AG04450 (cell line): ENCODE measurements around the gene FSHR. TPM values are rescaled to one million over a fixed set of nuclear protein-coding genes. Genes with fewer than 3 reads are reported as not detected.

ENCODE experiments used
- CTCF ChIA-PET: fragments of 300-600, 350-600 bp; formaldehyde crosslinking; extraction: SDS; loops from one replicate; lab custom pipeline; 2022; ENCODE audit warnings: antibody characterized with exemption, inconsistent platforms; lab: Charles Lee
- POLR2A ChIA-PET: fragments of 350-600 bp; formaldehyde crosslinking; extraction: SDS; loops from one replicate; lab custom pipeline; 2021; ENCODE audit warnings: antibody characterized with exemption, inconsistent platforms; lab: Yijun Ruan, JAX
- DNase-seq: peaks from one replicate; pipeline ENCODE4 v3.0.0-alpha.2; 2011; ENCODE audit warnings: low read depth, low spot score
- H3K27ac ChIP-seq: one replicate; pipeline ENCODE4 v1.5.1; 2012; ENCODE audit warnings: low read depth, low read length, control low read depth
- H3K27me3 ChIP-seq: one replicate; pipeline ENCODE4 v1.6.0; 2012; ENCODE audit warnings: low read length; ENCODE audit not compliant: control insufficient read depth, insufficient read depth
- H3K4me3 ChIP-seq: 2 replicates; pipeline ENCODE4 v1.5.1; 2011; ENCODE audit warnings: mild to moderate bottlenecking, low read depth, low read length, control low read depth
- H3K9me3 ChIP-seq: 2 replicates; pipeline ENCODE4 v1.5.1; 2012; ENCODE audit warnings: low read length; ENCODE audit not compliant: control insufficient read depth, insufficient read depth
- CTCF ChIP-seq: IDR thresholded peaks from 2 replicates; pipeline ENCODE4 v1.5.1; 2011; ENCODE audit warnings: low read depth, low read length, control low read depth, inconsistent platforms
- polyA plus RNA-seq: library from polyadenylated mRNA; depleted of rRNA; stranded (reverse); fragments of >200 nt; gene quantifications from 2 replicates; pipeline ENCODE4 v1.2.3, GENCODE V29; 2011

FSHR gene
- polyA plus RNA-seq, 1 experiment: not detected

- POLR2A ChIA-PET: no interaction called here
- TF ChIP-seq CTCF: no peak
- Histone ChIP-seq H3K4me3 (no peak overlapping the region), H3K27me3 (no peaks in the 10 kb centered on the region), H3K27ac (no peak overlapping the region), H3K9me3 (no peaks in the 10 kb centered on the region)
- CTCF ChIA-PET: no interaction called here
- no peak for DNase-seq
Measured at GRCh38 chr2:49002750-49003149, 151.6 kb downstream of the FSHR start.

DNA sequence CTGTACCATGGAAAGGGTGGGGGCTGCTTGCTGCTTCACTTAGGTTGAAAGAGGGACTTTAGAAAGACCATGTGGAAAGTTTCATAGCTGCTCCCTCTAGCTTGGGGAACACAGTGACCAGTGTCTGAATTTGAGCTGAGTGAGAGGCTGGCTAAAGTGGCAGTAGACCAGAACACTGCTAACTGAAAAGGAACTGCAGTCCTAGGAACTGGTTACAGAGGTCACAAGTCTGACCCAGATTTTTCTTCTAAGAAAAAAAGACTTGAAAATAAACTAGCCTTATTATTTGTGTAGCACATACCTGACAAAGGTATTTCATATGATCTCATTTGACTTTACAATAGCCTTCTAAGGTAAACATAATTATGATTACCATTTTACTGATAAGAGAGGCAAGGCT lies 153.6 kb downstream of the FSHR start:
- no peaks in the 10 kb centered on the region for H3K9me3 ChIP-seq
- H3K27ac ChIP-seq: no peak overlapping the region
- TF ChIP-seq CTCF: no peak
- no peak overlapping the region for H3K4me3 ChIP-seq
- ChIA-PET CTCF (interaction anchor here (0.7 kb wide), 1 partner anchor 1402 kb away, joined by 3 read pairs; no protein-coding TSS in a partner anchor), POLR2A (no interaction called here)
- no peak for DNase-seq
- no peaks in the 10 kb centered on the region for H3K27me3 ChIP-seq

GRCh38 chr2:48998449-48998848 lies 155.9 kb downstream of the FSHR start:
- ChIA-PET CTCF (no interaction called here), POLR2A (no interaction called here)
- no peak for TF ChIP-seq CTCF
- Histone ChIP-seq H3K4me3 (no peak overlapping the region), H3K9me3 (no peaks in the 10 kb centered on the region), H3K27me3 (no peaks in the 10 kb centered on the region), H3K27ac (no peak overlapping the region)
- DNase-seq: no peak

- TF ChIP-seq CTCF: no peak
- DNase-seq: no peak
- Histone ChIP-seq H3K9me3 (no peaks in the 10 kb centered on the region), H3K4me3 (no peak overlapping the region), H3K27ac (no peak overlapping the region), H3K27me3 (no peaks in the 10 kb centered on the region)
- POLR2A ChIA-PET: no interaction called here
- CTCF ChIA-PET: no interaction called here
Measured at GRCh38 chr2:48993576-48993975, 160.7 kb downstream of the FSHR start.

- CTCF ChIA-PET: no interaction called here
Measured at GRCh38 chr2:48991415-48992131, 162.7 kb downstream of the FSHR start.

More at GRCh38 chr2:48991415-48992131, 162.7 kb downstream of the FSHR start:
- Histone ChIP-seq H3K4me3 (no peak overlapping the region), H3K27me3 (no peaks in the 10 kb centered on the region), H3K27ac (no peak overlapping the region), H3K9me3 (no peaks in the 10 kb centered on the region)
- no peak for TF ChIP-seq CTCF
- POLR2A ChIA-PET: no interaction called here
- DNase-seq: no peak
